HG02884 (cell line): ENCODE data around the gene DLG2.
A peak's percentile ranks its signal among the peaks of the same experiment; 100 is the strongest.

Source experiments
- ATAC-seq: cut with Tn5 transposase; IDR thresholded peaks from one replicate; pipeline ENCODE4 v1.9.1; 2021; ENCODE audit warnings: mild to moderate bottlenecking, moderate library complexity; ENCODE audit not compliant: unreplicated experiment

DLG2 gene

DNA sequence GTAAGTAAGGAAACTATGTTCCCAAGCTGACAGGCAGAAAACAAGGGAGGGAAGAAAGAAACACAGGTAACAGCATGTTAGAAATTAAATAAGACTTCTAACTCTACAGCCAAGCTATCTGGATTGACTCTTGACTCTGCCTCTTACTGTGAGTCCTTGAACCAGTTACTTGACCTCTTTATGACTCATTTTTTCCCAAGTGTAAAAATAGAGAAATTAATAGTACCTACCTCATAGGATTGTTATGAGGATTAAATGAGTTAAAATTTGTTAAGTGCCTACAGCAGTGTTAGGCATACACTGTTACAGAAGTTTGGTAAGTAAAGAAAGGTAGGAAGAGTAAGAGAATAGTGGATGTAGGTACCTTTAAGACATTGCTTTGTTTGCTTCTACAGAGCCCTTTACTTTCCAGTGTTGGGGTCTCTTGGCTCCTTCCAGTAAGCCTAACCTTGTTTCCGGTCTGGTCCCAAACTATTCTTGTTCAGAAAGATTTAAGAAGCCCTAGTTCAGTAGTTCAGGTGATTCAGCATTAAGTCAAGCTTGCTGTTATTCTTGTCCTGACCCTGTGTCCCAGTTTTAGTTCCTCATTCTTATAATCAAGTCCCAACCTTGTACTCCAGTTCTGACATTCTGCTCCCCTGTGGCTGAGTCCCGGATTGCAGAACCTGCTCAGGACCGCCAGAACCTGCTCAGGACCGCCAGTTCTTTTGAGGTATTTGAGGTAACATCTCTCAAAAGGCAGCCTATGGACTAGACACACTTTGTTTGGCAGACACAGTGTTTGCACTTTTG is 1377.6 kb downstream of the DLG2 start:
- ATAC-seq = peak; percentile 68

DNA sequence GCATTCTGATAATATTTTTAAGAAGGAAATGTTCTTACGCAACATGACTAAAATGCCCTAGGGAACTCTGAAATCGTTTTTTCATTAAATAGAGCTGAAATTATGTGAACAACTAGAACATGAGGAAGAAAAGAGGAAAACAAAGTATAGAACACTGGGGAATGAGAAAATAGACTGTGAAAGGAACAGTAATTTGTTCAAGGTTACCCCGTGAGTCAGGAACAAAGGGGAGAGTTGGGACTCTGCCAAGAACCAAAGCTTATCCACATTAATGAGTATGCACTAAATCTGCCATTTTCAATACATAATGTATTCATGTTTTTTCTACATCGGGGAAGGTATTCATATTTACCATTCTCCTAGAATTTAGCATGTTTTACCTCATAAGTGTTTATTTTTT is 1379.2 kb downstream of the DLG2 start:
- ATAC-seq = no peak

DNA sequence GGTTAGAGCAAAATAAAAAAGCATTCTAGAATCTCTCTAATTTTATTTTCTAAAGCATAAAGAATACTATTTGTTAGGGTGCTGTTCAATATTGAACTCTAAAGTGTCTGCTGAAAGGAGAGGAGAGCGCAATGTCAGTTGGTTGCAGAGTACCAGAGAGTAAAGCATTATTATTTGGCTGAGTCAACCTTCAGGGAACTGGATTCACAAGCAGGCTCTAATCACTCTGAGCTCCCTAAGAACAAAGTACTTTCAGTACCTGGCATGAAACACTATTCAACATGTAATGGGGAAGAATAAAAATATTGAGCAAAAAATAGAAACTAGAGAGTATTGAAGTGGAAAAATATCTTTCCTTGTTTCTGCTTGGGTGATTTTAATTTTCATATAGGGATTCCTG is 1380.0 kb downstream of the DLG2 start:
- ATAC-seq = no peak

DNA sequence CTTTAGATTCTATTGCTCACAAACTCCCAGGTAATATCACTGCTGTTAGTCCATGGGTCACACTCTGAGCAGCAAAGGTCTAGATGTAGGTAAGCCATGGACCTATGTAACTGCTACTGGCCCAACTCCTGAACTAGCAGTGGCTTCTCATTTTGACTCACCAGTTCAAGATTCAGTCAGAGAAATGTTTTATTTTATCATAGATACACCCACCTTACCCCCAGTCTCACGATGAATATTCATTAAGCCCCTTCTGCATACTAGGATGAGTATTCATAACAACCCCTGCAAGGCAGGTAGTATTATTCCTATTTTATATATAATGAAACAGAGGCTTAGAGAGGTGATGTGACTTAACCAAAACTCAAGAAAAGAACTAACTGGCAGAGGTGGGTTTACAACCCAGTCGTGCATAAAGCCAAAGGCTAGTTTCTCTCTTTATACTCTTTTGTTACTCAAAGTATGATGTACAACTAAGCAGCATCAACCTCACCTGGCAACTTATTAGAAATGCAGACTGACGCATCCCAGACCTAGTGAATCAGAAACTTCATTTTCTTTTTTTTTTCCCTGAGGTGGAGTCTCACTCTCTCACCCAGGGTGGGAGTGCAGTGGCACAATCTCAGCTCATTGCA is 1383.4 kb downstream of the DLG2 start:
- peak; percentile 89 for ATAC-seq

DNA sequence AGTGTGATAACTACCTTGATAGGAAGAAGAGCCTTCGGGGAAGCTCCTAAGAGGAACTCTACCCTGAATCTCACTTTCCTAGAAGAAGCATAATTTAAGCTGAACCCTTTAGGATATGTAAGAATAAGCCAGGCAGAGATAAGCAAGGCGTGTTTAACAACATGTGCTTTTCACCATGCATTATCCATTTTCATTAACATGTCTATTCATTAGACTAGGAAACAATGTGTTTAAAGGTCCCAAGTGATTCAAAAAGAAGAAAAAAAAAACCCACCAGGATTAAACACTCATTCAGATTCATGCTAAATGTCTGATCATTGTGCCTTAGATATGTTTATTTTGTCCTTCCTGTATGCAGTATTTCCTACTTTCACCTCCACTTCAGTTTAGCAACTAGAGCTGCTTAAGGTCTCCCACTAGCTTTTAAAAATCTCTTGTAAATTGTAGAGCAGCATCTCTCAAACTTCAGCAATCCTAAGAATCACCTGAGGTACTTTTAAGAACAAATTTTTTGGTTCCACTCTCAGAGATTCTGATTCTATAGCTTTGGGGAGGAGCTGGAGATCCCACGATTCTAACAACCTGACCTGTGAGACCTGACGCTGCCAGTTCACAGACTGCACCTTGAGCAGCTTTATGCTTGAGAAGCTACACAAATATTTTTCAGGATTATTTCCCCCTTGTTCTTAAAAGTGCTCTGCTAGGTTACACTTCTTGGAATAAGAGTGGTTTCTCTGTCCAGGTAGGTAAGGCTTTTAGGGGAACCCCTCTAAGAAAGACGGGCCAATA is 1385.6 kb downstream of the DLG2 start:
- ATAC-seq = no peak

DNA sequence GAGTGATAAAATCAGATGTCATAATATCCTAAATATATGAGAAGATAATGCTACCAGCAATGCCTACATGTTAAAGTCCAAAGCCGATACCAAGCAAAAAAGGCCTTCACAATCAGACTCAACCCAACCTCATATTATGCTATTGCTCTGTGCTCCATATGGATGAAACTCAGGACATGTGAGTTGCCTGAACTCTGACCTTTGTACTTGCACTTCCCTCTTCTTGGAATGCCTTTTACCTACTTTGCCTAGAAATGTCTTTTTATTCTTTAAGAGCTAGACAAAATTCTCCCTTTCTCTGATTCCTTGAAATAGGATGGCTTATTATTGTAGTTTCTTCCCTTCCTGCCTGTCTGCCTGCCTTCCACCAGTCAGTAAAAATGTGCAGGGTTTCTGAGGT is 1386.3 kb downstream of the DLG2 start:
- ATAC-seq = no peak

DNA sequence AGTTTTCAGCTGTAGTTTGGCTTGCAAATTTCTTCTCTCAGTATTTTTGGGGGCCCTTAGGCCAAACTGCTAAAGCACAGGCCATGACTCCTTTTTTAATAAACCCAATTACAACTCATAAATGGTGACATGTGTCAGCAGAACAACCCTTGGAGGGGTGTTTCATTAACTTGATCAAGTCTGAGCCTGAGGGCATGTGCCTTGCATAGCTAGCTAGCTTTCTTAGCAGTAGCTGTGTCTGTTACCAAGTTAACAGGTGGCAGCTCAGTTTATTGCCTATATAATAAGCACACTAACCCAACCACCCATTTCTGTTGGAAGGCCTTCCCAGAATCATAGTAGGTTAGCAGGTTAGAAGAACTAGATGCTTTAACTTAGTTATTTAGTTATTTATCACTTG is 1390.7 kb downstream of the DLG2 start:
- ATAC-seq = no peak

DNA sequence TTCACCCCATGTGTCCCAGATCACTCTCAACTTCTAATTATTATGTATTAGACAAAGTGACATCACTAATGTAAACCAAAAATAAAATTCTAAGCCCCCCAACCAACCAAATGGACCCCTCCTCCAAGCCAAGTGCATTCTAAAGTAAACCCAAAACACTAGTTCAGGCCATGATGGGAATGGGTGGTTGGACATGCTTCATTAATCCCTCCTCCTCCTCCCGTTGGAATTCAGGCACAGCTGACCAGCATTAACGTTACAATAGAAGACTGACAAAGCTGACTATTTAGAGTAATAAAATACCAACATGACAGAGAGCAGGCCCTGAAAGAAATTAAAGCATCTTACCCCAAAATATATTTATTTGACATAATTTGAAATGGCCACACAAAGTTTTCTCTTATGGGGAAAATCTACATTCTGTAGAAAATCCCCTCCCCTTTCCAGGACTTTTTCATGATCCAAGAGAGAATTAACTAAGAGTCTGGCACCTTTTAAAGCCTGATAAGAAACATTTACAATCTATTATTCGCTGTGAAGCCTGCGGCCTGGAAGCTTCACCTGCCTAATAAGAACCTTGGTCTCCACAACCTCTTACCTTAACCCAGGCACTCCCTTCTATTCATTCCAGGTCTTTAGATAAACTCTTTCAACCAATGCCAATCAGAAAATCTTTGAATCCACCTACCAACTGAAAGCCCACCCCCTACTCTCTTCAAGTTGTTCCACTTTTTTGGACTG is 1392.5 kb downstream of the DLG2 start:
- ATAC-seq = no peak

DNA sequence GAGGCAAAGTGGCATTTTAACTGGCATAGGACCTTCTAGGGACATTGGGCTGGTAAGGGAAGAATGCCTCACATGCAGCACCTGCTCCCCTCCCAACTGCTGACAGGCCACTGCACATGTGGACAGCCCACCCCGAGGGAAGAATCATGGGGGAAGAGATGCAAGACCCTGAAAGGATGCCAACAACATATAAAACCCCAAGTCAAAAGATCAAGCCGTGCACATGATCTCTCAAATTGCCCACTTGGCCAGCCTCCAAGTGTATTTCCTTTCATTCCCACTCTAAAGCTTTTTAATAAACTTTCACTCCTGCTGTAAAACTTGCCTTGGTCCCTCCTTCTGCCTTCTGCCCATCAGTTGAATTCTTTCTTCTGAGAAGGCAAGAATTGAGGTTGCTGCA is 1393.1 kb downstream of the DLG2 start:
- ATAC-seq = no peak

DNA sequence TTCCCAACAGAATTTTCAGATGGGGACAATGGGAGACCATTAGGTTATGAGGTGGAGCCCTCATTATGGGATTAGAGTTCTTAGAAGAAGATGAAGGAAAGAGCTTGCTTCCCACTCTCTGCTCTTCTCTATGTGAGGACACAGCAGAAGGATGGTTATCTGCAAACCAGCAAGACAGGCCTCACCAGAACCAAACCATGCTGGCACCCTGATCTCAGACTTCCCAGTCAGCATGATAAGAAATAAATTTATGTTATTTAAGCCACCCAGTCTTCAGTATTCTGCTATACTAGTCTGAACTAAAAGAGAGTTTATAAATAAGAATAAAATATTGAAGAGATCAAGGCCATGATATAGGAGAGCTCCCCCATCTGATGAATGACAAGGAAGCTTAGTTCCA is 1394.6 kb downstream of the DLG2 start:
- no peak for ATAC-seq

DNA sequence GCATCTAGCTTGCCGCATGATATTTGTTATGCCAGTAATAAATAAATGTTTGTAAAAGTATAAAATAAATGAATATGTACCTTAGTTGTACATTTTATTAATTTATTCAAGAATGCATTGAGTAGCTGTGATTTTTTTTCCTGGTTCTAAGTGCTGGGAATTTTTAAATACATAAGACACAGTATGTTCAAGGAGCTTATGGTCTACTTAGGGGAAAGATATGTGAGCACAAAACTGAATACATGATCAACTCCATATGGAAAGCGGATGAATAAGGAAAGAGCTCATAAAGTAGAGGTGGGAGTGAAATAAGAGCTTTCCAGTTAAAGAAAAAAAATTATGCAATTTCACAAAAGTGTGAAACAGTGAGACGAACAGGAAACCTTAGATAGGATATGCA is 1396.7 kb downstream of the DLG2 start:
- no peak for ATAC-seq

DNA sequence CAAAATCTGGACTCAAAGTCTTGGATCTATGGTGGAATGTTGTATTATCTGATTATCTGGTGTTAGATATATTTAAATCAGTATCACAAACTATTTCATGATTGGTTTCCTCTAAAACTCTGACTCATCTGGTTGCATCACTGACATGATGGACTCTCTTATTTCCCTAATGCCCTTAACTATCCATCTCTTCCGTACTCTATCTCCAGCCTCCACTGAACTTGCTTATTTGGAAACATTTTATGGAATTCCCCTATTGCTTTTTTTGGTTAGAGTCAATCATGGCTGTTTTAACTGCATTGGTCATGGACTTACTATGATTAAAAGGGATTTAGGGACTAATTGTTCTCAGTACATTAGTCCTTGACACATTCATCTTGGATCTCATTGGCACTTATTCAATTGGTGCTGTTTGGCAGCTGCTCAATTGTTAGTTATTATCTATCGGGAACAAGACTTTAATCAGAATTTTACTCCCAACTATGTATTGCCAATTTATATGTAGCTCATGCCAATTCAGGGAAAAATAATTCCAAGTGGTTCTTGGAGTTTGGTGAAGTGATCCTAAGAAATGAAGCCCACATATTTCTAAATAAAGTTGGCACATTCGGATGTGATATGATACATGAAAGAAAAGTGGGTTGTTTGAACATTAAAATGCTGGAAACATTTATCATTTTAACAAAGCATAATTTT is 1399.0 kb downstream of the DLG2 start:
- ATAC-seq = no peak

DNA sequence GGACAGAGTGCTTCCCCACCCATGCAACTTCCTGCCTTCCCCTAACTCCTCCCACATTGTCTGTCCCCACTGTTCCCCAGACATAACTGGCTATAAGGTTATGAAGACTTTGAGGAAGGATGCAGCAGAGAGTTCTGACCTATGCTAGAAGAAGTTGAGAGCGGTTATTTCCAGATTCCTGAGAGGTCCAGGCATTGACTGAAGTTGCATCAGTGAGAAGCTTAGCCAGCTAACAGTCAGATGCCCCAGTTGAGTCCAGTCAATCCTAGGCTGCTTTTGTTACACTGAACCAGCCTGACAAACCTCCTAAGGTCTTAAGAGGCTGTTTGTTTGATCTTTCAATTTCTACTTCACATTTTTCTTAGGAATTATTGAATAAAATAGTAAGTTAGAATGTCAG is 1403.1 kb downstream of the DLG2 start:
- no peak for ATAC-seq

DNA sequence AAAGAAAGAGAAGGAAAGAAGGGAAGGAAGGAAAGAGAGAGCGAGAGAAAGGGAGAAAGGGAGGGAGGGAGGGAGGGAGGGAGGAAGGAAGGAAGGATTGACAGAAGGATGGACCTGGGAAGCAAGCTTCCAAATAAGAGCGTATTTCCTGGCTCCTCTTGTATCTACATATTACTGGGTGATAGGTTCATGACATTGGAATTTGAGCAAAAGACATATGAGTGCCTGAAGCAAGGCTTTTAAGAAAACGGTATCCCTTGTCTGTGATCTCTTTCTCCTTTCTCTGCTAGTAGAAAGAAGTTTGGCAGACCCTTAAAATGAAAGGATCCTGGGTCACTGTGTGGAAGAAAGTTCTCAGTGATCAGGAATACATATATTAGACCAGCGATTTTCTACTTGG is 1408.8 kb downstream of the DLG2 start:
- ATAC-seq = no peak

DNA sequence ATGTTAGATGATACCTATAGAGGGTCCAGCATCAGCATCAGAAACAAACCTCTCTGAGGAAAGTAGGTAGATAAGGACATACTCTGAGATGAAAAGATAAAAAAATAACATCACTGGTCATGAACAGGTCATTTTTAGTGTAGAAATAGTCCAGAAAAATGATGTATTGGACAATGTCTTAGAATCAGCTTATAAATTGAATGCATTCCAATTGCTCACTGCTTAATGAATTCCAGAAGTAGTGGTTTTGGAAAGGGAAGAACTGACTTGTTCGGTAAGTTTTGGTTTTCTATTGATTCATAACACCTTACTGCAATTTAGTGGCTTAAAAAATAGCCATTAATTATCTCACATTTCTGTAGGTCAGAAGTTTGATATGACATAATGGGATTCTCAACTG is 1411.5 kb downstream of the DLG2 start:
- ATAC-seq = no peak

DNA sequence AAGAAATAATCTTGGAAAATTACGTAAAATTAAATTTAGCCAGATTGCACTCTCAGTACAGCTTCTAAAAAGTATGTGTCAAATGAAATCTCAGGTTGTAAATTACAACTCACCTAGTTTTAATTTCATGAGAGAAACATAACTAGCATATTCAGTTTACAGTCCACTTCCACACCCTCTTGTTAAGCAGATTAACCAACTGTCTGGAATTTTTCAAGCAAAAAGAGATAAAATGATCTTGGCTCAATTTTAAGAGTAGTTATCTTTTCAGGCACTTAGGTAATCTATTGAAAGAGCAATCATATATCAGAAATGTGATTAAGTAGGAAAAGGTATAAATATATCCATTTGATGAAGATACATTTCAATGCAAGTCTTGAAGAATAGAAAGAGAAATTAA is 1412.6 kb downstream of the DLG2 start:
- no peak for ATAC-seq

DNA sequence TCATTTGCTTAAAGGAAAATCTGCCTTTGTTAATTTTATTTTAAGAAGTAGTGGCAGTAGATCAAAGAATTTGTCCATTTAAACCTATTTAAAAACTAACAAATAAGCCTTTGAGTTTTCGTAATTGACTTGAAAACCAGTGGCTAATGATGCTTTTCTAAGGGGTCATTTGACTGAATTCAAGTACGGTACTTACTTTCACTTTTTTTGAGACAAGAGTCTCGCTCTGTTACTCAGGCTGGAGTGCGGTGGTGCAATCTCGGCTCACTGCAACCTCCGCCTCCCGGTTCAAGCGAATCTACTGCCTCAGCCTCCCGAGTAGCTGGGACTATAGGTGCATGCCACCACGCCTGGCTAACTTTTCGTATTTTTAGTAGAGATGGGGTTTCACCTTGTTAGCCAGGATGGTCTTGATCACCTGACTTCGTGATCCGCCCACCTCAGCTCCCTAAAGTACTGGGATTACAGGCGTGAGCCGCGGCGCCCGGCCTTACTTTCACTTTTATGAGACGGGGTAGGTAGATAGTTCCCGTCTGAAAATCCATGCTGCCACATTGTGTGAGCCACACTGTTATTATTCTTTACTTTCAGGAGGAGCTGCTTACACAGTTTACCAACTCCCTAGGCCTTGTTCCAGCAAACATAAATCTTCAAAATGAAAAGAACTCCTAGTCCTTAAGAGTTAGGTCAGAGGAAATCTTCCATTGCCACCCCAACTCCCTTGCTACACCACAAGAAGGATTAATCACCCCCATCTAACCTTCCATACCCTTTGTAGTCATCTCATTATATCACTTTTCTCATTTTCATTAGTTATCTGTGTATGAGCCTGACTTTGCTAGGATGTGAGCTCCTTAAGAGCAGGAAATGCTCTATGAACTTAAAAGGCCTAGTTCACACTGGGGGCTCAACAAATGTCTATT is 1414.4 kb downstream of the DLG2 start:
- ATAC-seq = no peak

DNA sequence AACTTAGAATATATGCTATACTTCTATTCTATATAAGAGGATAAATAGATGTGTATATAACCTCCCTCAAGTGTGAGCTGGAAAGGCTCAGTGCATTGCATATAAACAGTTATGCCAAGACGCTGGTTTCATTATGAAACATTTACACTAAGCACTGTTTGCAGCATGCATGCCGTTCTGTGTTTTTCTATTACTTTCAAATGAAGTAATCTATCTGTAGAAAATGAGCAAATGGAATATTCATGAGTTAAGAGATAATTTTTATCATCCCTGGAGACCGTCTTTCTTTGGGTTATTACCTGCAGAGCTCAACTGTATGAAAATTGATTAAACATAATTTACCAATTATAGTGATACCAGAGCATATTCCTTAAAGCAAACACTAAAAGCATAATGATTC is 1415.2 kb downstream of the DLG2 start:
- no peak for ATAC-seq

DNA sequence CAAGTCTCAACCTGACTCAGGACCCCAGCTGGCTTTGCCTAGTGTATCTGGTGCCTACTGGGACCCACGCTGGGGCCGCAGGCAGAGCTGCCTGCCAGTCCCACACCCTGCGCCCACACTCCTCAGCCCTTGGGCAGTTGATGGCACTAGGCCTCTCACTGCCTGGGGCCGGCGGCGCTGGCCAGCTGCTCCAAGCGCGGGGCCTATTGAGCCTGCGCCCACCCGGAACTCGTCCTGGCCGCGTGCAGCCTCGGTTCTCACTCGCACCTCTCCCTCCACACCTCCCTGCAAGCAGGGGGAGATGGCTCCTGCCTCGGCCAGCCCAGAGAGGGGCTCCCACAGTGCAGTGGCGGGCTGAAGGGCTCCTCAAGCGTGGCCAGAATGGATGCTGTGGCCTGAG is 1432.4 kb downstream of the DLG2 start:
- ATAC-seq = no peak

DNA sequence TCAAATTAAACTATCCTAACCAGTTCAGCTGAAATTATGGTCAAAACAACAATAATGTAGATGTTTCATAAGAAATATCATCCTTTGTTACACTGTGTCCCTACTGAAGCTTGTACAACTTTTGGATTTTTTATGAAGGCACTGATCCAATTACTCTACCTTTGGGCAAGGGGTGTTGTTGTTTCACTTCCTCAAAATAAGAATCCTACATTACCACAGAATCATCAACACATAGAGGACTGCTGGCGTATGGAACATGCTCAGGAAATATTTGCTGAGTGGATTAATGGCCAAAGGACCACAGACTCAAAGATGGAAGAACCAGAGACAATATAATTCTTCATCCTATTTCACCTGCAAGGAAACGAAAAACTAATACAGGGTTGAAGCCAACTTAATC is 1433.4 kb downstream of the DLG2 start:
- no peak for ATAC-seq
